SU-DHL-6 (cell line): Measurements from ENCODE around the gene BCLAF1.
"Not testable (repeated sequence)": the region's sequence is repeated elsewhere in the genome, so short reads cannot be mapped to it uniquely, and the experiment has no call there.

ENCODE experiments used
- H2AFZ ChIP-seq: fragments of 200-600 bp; sonication (generic); 2 replicates; pipeline ENCODE4 v1.6.1; 2014; ENCODE audit warnings: low read depth, mild to moderate bottlenecking, moderate library complexity, mixed read lengths, antibody characterized with exemption, low read length; ENCODE audit not compliant: severe bottlenecking
- H3F3A ChIP-seq: fragments of 200-600 bp; shearing (Covaris generic); 2 replicates; pipeline ENCODE4 v1.6.0; 2016; ENCODE audit warnings: antibody characterized with exemption, mild to moderate bottlenecking; ENCODE audit not compliant: insufficient read depth
- H3K27ac ChIP-seq: fragments of 200-600 bp; sonication (generic); 2 replicates; pipeline ENCODE4 v1.5.1; 2016; ENCODE audit warnings: low read depth, mild to moderate bottlenecking, low read length, moderate library complexity, mixed read lengths
- H3K27me3 ChIP-seq: fragments of 200-600 bp; sonication (generic), shearing (Covaris generic); 2 replicates; pipeline ENCODE4 v1.6.0; 2014; ENCODE audit warnings: mild to moderate bottlenecking, low read length
- H3K36me3 ChIP-seq: fragments of 200-600 bp; sonication (generic); 2 replicates; pipeline ENCODE4 v1.6.1; 2014; ENCODE audit warnings: mild to moderate bottlenecking, low read length, mixed read lengths
- H3K4me2 ChIP-seq: fragments of 300-600, 200-600 bp; shearing (Covaris generic), sonication (generic); 2 replicates; pipeline ENCODE4 v1.6.0; 2014; ENCODE audit warnings: low read length, low read depth, mild to moderate bottlenecking; ENCODE audit not compliant: poor library complexity, severe bottlenecking
- H3K4me3 ChIP-seq: fragments of 200-600 bp; sonication (generic); 2 replicates; pipeline ENCODE4 v1.5.1; 2014; ENCODE audit warnings: antibody characterized with exemption, low read length, mild to moderate bottlenecking, mixed read lengths; ENCODE audit not compliant: insufficient read depth, poor library complexity, severe bottlenecking
- H3K79me2 ChIP-seq: fragments of 200-600 bp; sonication (generic); 2 replicates; pipeline ENCODE4 v1.6.1; 2014; ENCODE audit warnings: mild to moderate bottlenecking, low read length, moderate library complexity; ENCODE audit not compliant: insufficient read depth
- H3K9ac ChIP-seq: fragments of 200-600 bp; sonication (generic); 2 replicates; pipeline ENCODE4 v1.7.0; 2014; ENCODE audit warnings: mild to moderate bottlenecking, low read length
- H3K9me2 ChIP-seq: fragments of 200-600 bp; sonication (generic); replicated peaks from 2 replicates; pipeline ENCODE4 v1.6.1; 2014; ENCODE audit warnings: low read length; ENCODE audit not compliant: insufficient read depth
- H3K9me3 ChIP-seq: fragments of 200-600 bp; sonication (generic); 2 replicates; pipeline ENCODE4 v1.6.1; 2014; ENCODE audit warnings: low read length, mixed read lengths; ENCODE audit not compliant: insufficient read depth
- H4K20me1 ChIP-seq: fragments of 200-600 bp; sonication (generic); 2 replicates; pipeline ENCODE4 v1.6.1; 2014; ENCODE audit warnings: low read depth, mild to moderate bottlenecking, antibody characterized with exemption, low read length, moderate library complexity, mixed read lengths
- CTCF ChIP-seq: fragments of 200-600 bp; sonication (generic); IDR thresholded peaks from one replicate; pipeline ENCODE4 v1.5.1; 2017; ENCODE audit warnings: antibody characterized with exemption, mild to moderate bottlenecking, low read length, moderate library complexity; ENCODE audit not compliant: insufficient read depth, poor library complexity, severe bottlenecking
- EZH2phosphoT487 ChIP-seq: fragments of 200-600 bp; sonication (generic), shearing (Covaris generic); conservative IDR thresholded peaks from 2 replicates; pipeline ENCODE4 v1.6.1; 2018; ENCODE audit warnings: mild to moderate bottlenecking, antibody characterized with exemption, low read length, moderate library complexity, mixed read lengths

BCLAF1 gene

GRCh38 chr6:136309729-136310311, 20.2 kb upstream of the BCLAF1 start:
- no peaks in the 10 kb centered on the region for H4K20me1 ChIP-seq
- H3K4me2 ChIP-seq: no peak overlapping the region
- H2AFZ ChIP-seq: no peak overlapping the region
- H3K9me3 ChIP-seq: no peaks in the 10 kb centered on the region
- H3K36me3 ChIP-seq: no peaks in the 10 kb centered on the region
- no peaks in the 10 kb centered on the region for H3K27me3 ChIP-seq
- TF ChIP-seq CTCF (no peak), EZH2phosphoT487 (no peak)
- no peaks in the 10 kb centered on the region for H3F3A ChIP-seq
- H3K4me3 ChIP-seq: no peak overlapping the region
- no peaks in the 10 kb centered on the region for H3K9me2 ChIP-seq
- H3K79me2 ChIP-seq: no peaks in the 10 kb centered on the region
- H3K9ac ChIP-seq: no peak overlapping the region
- no peak overlapping the region for H3K27ac ChIP-seq

DNA sequence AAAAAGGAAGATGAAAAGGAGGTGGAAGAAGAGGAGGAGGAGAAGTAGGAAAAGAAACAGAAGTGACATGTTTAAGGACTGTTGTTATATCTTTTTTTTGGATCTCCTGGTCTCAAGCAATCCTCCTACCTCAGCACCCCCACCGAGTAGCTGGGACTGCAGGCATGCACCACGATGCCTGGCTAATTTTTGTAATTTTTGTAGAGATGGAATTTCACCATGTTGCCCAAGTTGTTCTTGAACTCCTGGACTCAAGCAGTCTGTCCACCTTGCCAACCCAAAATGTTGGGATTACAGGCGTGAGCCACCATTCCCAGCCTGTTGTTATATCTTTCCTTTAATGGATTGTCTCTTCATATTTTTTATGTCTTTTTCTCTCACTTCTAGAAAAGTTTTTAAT, 19.5 kb upstream of the BCLAF1 start:
- Histone ChIP-seq H4K20me1 (no peaks in the 10 kb centered on the region), H2AFZ (no peak overlapping the region)

DNA sequence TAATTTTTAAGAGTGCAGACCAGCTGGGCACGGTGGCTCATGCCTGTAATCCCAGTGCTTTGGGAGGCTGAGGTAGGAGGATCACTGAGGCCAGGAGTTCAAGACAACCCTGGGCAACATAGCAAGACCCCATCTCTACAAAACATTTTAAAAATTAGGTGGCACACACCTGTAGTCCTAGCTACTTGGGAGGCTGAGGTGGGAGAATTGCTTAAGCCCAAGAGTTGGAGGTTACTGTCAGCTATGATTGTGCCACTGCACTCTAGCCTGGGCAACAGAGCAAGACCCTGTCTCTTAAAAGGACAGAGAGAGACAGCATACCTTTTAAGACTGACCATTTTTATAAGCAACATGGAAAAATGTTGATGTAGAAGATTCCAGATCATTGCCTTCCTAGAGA, 18.8 kb upstream of the BCLAF1 start:
- not testable (repeated sequence) for H3K27ac ChIP-seq, H3F3A ChIP-seq, H3K79me2 ChIP-seq, H4K20me1 ChIP-seq, H2AFZ ChIP-seq, H3K9me3 ChIP-seq, H3K9me2 ChIP-seq, H3K27me3 ChIP-seq, H3K4me3 ChIP-seq, H3K36me3 ChIP-seq, H3K9ac ChIP-seq, H3K4me2 ChIP-seq

More for the DNA sequence above, 19.5 kb upstream of the BCLAF1 start:
- Histone ChIP-seq H3K27ac (no peak overlapping the region), H3K9me2 (no peaks in the 10 kb centered on the region), H3K9me3 (no peaks in the 10 kb centered on the region), H3F3A (no peaks in the 10 kb centered on the region), H3K9ac (no peak overlapping the region), H3K36me3 (no peaks in the 10 kb centered on the region), H3K79me2 (no peaks in the 10 kb centered on the region), H3K4me2 (no peak overlapping the region), H3K27me3 (no peaks in the 10 kb centered on the region), H3K4me3 (no peak overlapping the region)
- no peak for TF ChIP-seq EZH2phosphoT487
- TF ChIP-seq CTCF: no peak

DNA sequence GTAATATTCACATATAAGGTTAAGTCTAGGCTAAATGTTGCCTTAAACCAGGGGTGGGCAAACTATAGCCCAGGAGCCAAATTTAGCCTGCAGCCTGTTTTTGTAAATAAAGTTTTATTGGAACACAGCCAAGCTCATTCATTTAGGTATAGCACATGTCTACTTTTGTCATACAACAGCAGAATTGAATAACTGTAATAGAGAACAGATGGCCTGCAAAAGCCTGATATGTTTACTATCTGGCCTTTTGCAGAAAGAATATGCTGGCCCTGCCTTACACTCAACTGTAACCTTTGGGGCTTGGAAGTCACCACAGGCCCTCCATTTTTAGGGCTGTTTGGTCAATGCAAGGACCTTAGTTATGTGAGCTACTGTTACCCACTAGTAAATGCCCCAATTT, 17.7 kb upstream of the BCLAF1 start:
- H4K20me1 ChIP-seq: no peaks in the 10 kb centered on the region
- H2AFZ ChIP-seq: no peak overlapping the region
- no peaks in the 10 kb centered on the region for H3K79me2 ChIP-seq
- H3K36me3 ChIP-seq: no peaks in the 10 kb centered on the region
- H3F3A ChIP-seq: no peaks in the 10 kb centered on the region
- H3K4me3 ChIP-seq: no peak overlapping the region
- no peak overlapping the region for H3K9ac ChIP-seq
- TF ChIP-seq CTCF (no peak), EZH2phosphoT487 (no peak)
- H3K4me2 ChIP-seq: no peak overlapping the region
- H3K9me2 ChIP-seq: no peaks in the 10 kb centered on the region
- no peaks in the 10 kb centered on the region for H3K9me3 ChIP-seq
- no peak overlapping the region for H3K27ac ChIP-seq
- no peaks in the 10 kb centered on the region for H3K27me3 ChIP-seq
